BLaER1 (cell line): Measurements from ENCODE around the gene ADCY6.

Source experiments
- H3K27ac ChIP-seq: shearing (Covaris generic); formaldehyde crosslinking; 2 replicates; pipeline ENCODE4 v1.8.1; 2022
- H3K27me3 ChIP-seq: shearing (Covaris generic); formaldehyde crosslinking; 2 replicates; pipeline ENCODE4 v1.8.1; 2022
- H3K36me3 ChIP-seq: shearing (Covaris generic); formaldehyde crosslinking; 2 replicates; pipeline ENCODE4 v1.8.1; 2022
- H3K4me1 ChIP-seq: shearing (Covaris generic); formaldehyde crosslinking; 2 replicates; pipeline ENCODE4 v1.8.1; 2022
- H3K4me2 ChIP-seq: shearing (Covaris generic); formaldehyde crosslinking; 2 replicates; pipeline ENCODE4 v1.8.1; 2022
- H3K4me3 ChIP-seq: shearing (Covaris generic); formaldehyde crosslinking; 2 replicates; pipeline ENCODE4 v1.8.1; 2022
- H3K9ac ChIP-seq: shearing (Covaris generic); formaldehyde crosslinking; 2 replicates; pipeline ENCODE4 v1.8.1; 2022
- H3K9me3 ChIP-seq: shearing (Covaris generic); formaldehyde crosslinking; 2 replicates; pipeline ENCODE4 v1.8.1; 2022
- H4K20me1 ChIP-seq: shearing (Covaris generic); formaldehyde crosslinking; 2 replicates; pipeline ENCODE4 v1.8.1; 2022
- Cebpa-rat ChIP-seq: shearing (Covaris generic); IDR thresholded peaks from 2 replicates; pipeline ENCODE4 v1.8.1; 2022

Gene ADCY6

GRCh38 chr12:48775991-48776649 is 12.8 kb downstream of the ADCY6 start:
- Histone ChIP-seq H3K4me2 (no peak overlapping the region), H3K9ac (no peak overlapping the region), H3K27me3 (no peaks in the 10 kb centered on the region), H4K20me1 (no peaks in the 10 kb centered on the region), H3K9me3 (no peaks in the 10 kb centered on the region), H3K4me3 (no peak overlapping the region), H3K27ac (0 out of 2 replicates have a peak overlapping the region, but pooled peaks have one; percentile 18), H3K4me1 (peaks cover 43% of the 10 kb centered on the region), H3K36me3 (peaks cover 74% of the 10 kb centered on the region)
- TF ChIP-seq Cebpa-rat, result no peak

DNA sequence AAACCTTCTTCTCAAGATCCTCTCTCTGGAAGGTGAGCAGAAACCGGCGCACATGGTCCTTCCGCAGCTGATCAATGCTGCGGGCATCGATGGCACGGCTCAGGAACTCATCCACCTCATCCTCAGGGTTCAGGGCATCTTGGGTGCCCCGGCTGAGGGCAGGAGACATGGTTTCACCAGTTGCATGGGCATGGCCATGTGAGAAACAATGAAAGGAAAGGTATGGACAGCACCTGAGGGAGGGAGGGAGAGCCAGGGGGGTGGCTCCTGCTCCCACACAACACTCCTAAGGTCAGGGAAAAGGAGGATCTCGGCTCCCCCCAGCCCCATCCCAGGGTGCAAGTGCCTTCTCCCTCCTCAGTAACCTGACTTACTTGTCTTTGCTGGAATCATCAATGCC is 13.6 kb downstream of the ADCY6 start:
- Histone ChIP-seq H4K20me1 (no peaks in the 10 kb centered on the region), H3K9me3 (no peaks in the 10 kb centered on the region), H3K27ac (0 out of 2 replicates have a peak overlapping the region, but pooled peaks have one; percentile 18), H3K9ac (no peak overlapping the region), H3K36me3 (peaks cover 82% of the 10 kb centered on the region), H3K4me3 (no peak overlapping the region), H3K4me1 (peaks cover 35% of the 10 kb centered on the region), H3K4me2 (no peak overlapping the region), H3K27me3 (no peaks in the 10 kb centered on the region)
- TF ChIP-seq Cebpa-rat, result no peak

- Histone ChIP-seq H3K9me3 (no peaks in the 10 kb centered on the region), H3K27ac (no peak overlapping the region), H3K9ac (no peak overlapping the region), H3K4me1 (peaks cover 27% of the 10 kb centered on the region), H3K36me3 (peaks cover 86% of the 10 kb centered on the region), H3K4me3 (no peak overlapping the region), H3K27me3 (no peaks in the 10 kb centered on the region), H4K20me1 (no peaks in the 10 kb centered on the region), H3K4me2 (no peak overlapping the region)
- TF ChIP-seq Cebpa-rat, result no peak
Measured at GRCh38 chr12:48774516-48774915, 14.4 kb downstream of the ADCY6 start.

- H3K4me3 ChIP-seq, result no peak overlapping the region
- H3K4me1 ChIP-seq, result peaks cover 18% of the 10 kb centered on the region
- H3K4me2 ChIP-seq, result no peak overlapping the region
- no peak for TF ChIP-seq Cebpa-rat
- H3K36me3 ChIP-seq, result peaks cover 94% of the 10 kb centered on the region
- H3K9me3 ChIP-seq, result no peaks in the 10 kb centered on the region
- H4K20me1 ChIP-seq, result no peaks in the 10 kb centered on the region
- no peaks in the 10 kb centered on the region for H3K27me3 ChIP-seq
- no peak overlapping the region for H3K27ac ChIP-seq
- no peak overlapping the region for H3K9ac ChIP-seq
Measured at GRCh38 chr12:48773686-48774085, 15.2 kb downstream of the ADCY6 start.

- no peak for TF ChIP-seq Cebpa-rat
- Histone ChIP-seq H3K36me3 (peaks cover 96% of the 10 kb centered on the region), H3K27ac (no peak overlapping the region), H3K4me3 (no peak overlapping the region), H3K4me1 (peaks cover 15% of the 10 kb centered on the region), H3K9ac (no peak overlapping the region), H4K20me1 (no peaks in the 10 kb centered on the region), H3K27me3 (no peaks in the 10 kb centered on the region), H3K9me3 (no peaks in the 10 kb centered on the region), H3K4me2 (no peak overlapping the region)
Measured at GRCh38 chr12:48771588-48772112, 17.2 kb downstream of the ADCY6 start.

DNA sequence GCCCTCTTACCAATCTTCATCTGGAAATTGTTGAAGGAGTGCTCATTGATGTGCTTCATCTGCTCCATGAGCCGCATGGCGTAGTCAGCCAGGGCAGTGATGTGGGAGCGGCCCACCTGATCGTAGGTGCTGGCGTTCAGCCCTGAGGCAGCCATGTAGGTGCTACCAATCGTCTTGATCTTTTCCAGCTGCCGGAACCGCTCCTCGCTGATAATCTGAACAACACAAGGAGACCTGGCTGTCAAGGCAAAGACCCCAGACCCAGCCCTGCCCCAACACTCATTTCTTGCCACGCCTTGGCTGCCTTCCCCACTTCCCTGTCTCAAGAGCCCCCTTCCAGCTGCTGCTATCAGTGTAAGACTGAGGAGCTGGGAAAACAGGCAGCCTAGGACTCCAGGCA is 18.1 kb downstream of the ADCY6 start:
- Histone ChIP-seq H3K36me3 (peaks cover 96% of the 10 kb centered on the region), H4K20me1 (no peaks in the 10 kb centered on the region)
- no peak for TF ChIP-seq Cebpa-rat

DNA sequence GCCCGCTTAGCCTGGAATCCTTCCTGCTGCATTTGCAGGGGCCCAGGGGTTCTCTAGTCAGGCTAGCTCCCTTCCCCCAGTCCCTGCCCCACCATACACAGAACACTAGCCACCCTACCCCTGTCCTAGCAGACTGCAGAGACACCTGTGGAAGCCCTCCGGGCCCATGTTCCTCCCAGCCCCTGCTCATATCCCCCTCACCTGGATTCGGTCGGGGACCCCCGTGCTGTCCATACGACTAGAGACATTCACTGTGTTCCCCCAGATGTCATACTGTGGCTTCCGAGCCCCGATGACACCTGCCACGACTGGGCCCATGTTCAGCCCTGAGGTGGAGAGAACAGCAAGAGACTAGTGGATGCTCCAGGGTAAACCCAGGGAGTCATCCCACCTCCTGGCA is 20.2 kb downstream of the ADCY6 start:
- Histone ChIP-seq H3K27me3 (no peaks in the 10 kb centered on the region), H3K4me2 (no peak overlapping the region), H3K36me3 (peaks cover 90% of the 10 kb centered on the region), H4K20me1 (no peaks in the 10 kb centered on the region), H3K9me3 (no peaks in the 10 kb centered on the region), H3K27ac (no peak overlapping the region), H3K4me3 (no peak overlapping the region), H3K9ac (no peak overlapping the region), H3K4me1 (peaks cover 41% of the 10 kb centered on the region)
- no peak for TF ChIP-seq Cebpa-rat

More for the DNA sequence above, 18.1 kb downstream of the ADCY6 start:
- Histone ChIP-seq H3K9me3 (no peaks in the 10 kb centered on the region), H3K4me1 (peaks cover 24% of the 10 kb centered on the region), H3K27ac (no peak overlapping the region), H3K4me2 (no peak overlapping the region), H3K9ac (no peak overlapping the region), H3K27me3 (no peaks in the 10 kb centered on the region), H3K4me3 (no peak overlapping the region)

GRCh38 chr12:48768147-48768546 is 20.7 kb downstream of the ADCY6 start:
- Histone ChIP-seq H3K27me3 (no peaks in the 10 kb centered on the region), H3K4me3 (no peak overlapping the region), H3K4me1 (peaks cover 46% of the 10 kb centered on the region), H3K9ac (no peak overlapping the region), H3K27ac (no peak overlapping the region), H3K4me2 (no peak overlapping the region), H3K9me3 (no peaks in the 10 kb centered on the region), H3K36me3 (peaks cover 84% of the 10 kb centered on the region), H4K20me1 (no peaks in the 10 kb centered on the region)
- TF ChIP-seq Cebpa-rat, result no peak

GRCh38 chr12:48767521-48767920 is 21.4 kb downstream of the ADCY6 start:
- peak overlapping the region; percentile 31; the same call in 1 of the 2 replicates for H3K27ac ChIP-seq

GRCh38 chr12:48767047-48767446 is 21.8 kb downstream of the ADCY6 start:
- 0 out of 2 replicates have a peak overlapping the region, but pooled peaks have one; percentile 24 for H3K9ac ChIP-seq
- peak overlapping the region; percentile 60 for H3K27ac ChIP-seq
- H3K27me3 ChIP-seq, result no peaks in the 10 kb centered on the region
- peak overlapping the region; percentile 81 for H3K4me2 ChIP-seq
- no peaks in the 10 kb centered on the region for H4K20me1 ChIP-seq
- peaks cover 73% of the 10 kb centered on the region for H3K36me3 ChIP-seq
- H3K4me1 ChIP-seq, result peaks cover 52% of the 10 kb centered on the region
- H3K9me3 ChIP-seq, result no peaks in the 10 kb centered on the region
- no peak overlapping the region for H3K4me3 ChIP-seq
- no peak for TF ChIP-seq Cebpa-rat

More at GRCh38 chr12:48767521-48767920, 21.4 kb downstream of the ADCY6 start:
- Histone ChIP-seq H3K27me3 (no peaks in the 10 kb centered on the region), H3K4me2 (peak overlapping the region; percentile 81; the same call in 1 of the 2 replicates), H3K9ac (0 out of 2 replicates have a peak overlapping the region, but pooled peaks have one; percentile 24), H3K4me1 (peaks cover 52% of the 10 kb centered on the region), H4K20me1 (no peaks in the 10 kb centered on the region), H3K36me3 (peaks cover 78% of the 10 kb centered on the region), H3K4me3 (no peak overlapping the region), H3K9me3 (no peaks in the 10 kb centered on the region)
- TF ChIP-seq Cebpa-rat, result no peak
